SHP77 (cell line): Measurements from ENCODE around the gene GPR68.
"Not testable (repeated sequence)": the region's sequence is repeated elsewhere in the genome, so short reads cannot be mapped to it uniquely, and the experiment has no call there.

Experiments used
- DNase-seq, 2 experiments: peaks; one replicate each; lab custom pipeline; 2025; lab: John Stamatoyannopoulos, UW

GPR68 gene

DNA sequence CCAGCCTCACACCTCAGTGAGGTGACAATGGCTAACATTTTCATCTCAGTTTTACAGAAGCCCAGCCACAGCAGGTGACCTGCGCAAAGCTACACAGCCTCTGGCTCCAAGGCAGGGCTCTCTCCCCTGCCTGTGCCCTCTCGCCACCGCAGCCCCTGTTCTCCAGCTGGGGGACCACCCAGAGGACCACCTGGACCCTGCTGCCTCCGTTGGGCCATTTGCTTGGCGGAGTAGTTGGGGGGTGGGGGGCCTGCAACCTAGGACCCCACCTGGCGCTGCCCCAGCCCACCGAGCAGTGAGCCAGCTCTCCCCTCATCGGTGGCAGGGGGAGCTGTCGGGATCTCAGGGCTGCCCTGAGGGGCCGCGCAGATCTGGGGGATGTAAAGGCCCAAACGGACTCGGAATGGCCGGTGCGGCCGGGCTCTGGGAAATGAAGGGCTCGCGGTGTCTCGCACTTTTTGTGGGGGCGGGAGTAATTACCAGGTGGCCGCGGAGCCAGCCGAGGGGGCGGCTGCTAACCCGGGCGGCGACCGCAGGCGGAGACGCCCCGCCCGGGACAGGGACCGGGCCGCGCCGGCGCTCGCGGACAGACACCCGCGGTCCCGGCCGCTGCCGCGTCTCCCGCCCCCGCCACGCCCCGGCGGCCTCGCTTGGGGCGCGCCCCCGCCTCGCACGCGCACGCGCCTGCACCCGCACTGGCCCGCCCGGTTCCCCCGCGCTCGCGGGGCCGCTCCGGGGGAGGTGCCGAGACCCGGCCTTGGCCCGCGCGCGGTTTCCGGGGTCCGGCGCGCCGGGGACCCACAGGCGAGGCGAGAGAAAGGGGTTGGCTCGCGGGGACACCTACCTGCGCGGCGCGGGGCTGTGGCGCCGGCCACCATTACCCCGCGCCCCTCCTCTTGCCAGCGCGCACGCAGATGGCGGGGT lies 8.6 kb upstream of the GPR68 start:
- DNase-seq, result no peak

DNA sequence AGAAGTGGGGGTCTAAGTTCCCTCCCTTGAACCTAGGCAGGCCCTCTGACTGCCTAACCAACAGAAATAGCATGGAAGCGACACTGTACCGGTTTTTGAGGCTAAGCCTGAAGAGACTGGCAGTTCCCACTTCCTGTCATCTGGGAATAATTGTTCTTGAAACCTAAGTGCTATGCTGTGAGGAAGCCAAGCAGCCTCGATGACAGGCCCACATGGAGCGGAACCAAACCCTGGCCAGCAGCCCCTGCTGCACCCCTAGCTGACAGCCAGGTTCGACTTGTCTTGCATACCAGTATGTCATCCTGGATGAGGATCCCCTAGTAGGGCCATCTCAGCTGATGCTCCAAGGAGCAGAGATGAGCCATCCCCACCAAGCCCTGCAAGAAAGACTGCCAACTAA lies 6.4 kb upstream of the GPR68 start:
- DNase-seq, result no peak

DNA sequence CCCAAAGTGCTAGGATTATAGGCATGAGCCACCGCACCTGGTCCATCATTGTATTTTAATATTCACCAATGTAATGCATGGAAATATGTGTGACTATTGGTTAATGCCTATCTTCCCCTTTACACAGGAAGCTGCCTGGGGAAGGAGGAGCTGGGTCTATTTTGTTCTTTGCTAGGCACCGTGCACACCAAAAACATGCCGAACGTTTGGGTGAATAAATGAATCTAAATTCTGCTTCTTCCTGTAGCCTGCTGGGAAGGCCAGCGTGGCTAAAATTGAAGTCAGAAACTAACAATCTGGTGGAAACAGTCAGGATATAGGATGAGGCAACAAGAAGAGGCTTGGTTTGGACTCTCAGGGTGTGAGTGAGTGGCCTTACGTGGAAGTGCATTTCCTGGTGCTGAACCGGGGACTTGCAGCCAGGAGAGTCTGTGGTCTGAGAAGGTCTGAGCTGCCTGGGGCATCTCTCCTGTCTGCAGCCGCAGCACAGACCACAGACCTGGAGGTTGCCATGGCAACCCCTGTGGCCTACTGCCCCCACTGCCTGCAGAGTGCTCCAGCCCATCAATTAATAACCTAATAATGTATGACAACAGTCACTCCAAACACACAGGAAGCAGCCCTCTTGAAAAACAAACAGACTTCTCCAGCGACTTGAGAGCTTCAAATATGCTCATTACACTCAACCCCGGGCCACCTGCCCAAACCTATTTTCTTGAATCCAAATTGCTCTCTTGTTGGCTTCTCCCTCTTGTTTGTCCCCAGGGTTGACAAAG lies 5.5 kb upstream of the GPR68 start:
- peak; percentile 73 to 74 for DNase-seq

DNA sequence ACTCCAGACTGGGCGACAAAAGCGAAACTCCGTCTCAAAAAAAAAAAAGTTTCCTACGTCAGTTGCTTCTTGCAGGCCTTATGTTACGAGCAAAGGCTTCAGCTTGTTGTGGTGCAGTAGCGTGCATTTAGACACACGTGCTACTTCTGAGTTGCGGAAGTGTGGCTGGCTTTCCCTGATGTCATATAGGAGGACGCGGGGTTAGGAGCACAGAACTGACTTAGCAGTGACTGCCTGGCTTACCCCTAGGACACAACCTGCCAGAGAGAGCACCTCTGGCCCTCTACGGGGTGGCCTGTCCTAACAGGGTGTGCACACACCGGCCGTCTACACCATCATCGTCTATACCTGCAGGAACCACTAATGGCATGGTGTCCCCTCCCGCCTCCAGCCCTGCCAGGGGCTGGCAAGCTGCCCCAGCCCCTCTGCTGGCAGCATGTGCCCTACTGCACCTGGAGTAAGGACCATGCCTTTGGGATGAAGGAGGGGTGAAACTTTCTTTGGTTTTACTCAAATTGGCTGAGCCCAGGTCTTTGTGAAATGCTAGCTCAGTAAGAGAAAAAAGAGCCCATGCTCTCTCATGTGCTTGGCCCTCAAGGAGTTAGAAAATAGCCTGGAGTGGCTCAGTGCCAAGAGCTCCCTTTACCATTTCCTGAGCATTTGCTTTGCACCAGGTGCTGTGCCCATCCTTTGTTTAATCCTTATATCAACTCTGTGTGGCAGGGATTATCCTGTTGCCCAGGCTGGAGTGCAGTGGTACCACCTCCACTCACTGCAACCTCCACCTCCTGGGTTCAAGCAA lies 1.7 kb upstream of the GPR68 start:
- DNase-seq, result peak; percentile 59 to 78

DNA sequence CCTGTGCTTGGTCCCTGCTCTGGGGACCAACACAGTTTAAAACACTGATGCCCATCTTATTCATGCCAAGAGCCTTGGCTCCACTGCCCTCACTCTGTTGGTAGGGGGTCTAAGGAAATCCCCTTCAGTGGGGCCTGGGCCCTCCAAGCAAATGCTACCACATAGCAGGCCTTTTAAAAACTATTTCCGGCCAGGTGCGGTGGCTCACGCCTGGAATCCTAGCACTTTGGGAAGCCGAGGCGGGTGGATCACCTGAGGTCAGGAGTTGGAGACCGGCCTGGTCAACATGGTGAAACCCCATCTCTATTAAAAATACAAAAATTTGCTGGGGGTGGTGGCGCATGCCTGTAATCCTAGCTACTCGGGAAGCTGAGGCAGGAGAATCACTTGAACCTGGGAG lies 1.1 kb upstream of the GPR68 start:
- not testable (repeated sequence) for DNase-seq

DNA sequence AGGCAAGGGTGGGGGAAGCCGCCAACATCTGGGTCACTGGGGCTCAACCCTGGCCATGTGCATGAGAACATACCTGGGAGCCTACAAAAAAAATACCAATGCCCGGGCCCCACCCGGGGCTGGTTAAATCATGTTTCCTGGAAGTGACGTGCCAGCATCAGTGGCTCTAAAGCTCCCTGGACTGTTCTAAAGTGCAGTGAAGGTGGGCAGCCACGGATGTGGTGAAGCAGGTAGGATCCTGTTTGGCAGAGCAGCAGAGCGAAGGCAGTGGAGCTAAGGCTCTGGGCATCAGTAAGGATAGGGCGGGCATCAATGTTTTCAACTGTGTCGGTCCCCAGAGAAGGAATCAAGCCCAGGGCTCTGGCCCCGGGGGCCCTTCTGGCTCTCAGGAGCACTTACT lies 525 bp upstream of the GPR68 start:
- DNase-seq, result no peak

DNA sequence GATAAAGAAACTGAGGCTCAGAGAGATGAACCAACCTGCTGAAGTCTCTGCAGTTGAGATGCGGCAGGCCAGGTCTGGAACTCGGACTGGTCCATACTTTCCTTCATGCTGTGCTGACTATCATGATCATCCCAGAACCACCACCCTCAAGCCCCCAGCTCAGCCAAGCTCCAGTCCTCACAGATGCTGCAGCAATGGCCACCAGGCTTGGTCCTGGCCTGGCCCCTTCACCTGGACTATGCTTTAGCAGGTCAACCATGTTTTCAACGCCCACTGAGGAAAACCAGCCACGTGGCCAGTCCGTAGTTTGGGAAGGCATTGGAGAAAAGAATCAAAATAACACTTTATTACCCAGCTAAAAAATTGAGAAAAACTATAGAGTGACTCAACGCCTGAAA lies 1.4 kb downstream of the GPR68 start:
- DNase-seq, result no peak

GRCh38 chr14:91242635-91243034 lies 1.9 kb downstream of the GPR68 start:
- no peak for DNase-seq

- no peak for DNase-seq
Observed at GRCh38 chr14:91241863-91242262, 2.6 kb downstream of the GPR68 start.

GRCh38 chr14:91238661-91239060 lies 5.8 kb downstream of the GPR68 start:
- no peak for DNase-seq

- no peak for DNase-seq
Observed at GRCh38 chr14:91238085-91238484, 6.4 kb downstream of the GPR68 start.

GRCh38 chr14:91237219-91237618 lies 7.3 kb downstream of the GPR68 start:
- DNase-seq, result no peak

GRCh38 chr14:91235841-91236240 lies 8.7 kb downstream of the GPR68 start:
- no peak for DNase-seq

- no peak for DNase-seq
Observed at GRCh38 chr14:91234791-91235114, 9.8 kb downstream of the GPR68 start.

DNA sequence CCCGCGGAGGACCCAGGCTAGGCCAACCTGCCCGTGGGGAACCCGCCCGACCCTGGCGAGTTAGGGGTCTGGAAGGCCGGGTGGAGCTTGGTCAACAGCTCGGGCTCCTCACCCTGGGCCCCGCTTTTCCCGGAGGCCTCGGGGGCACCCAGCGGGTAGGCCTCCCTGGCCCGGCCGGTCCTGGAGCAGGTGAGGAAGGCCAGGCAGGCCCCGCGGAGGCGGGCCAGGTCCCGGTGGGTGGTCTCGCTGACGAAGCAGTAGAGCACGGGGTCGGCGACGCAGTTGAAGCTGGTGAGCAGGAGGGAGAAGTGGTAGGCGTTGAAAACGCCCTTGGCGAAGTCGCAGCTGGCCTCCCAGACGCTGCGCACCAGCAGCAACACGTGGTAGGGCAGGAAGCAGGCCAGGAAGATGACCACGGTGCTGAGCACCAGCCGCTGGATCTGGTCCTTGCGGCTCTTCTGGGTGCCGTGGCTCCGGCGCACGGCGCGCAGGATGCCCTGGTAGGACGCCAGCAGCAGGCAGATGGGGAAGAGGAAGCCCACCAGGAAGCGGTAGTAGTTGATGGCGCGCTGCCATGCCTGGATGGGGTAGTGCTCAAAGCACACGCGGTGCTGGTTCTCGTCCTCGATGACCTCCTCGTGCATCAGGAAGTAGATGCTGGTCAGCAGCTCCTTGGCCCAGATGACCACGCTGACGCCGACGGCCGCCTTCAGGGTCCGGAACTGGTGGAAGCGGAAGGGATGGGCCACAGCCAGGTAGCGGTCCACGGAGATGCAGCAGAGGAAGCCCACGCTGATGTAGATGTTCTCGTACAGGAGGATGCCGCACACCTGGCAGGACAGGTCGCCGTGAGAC lies 10.3 kb downstream of the GPR68 start:
- DNase-seq, result no peak

DNA sequence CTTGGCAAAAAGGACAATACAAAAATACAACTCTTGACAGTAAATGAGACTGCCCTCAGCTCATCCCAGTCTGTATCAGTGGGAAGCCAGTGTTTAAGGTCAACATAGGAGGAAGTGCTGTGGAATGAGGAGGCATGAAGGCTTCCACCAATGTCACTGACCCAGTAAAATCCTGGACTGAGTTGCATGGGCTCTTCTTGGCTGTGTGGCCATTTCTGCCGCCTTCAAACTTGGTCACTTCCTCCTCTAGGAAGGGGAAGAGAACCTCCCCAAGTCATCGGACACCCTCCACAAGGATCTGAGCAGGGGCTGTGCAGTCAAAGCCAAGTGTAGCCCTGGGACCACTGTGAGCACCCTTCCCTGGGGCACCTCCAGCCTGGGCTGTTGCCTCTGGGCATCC lies 11.9 kb downstream of the GPR68 start:
- no peak for DNase-seq

GRCh38 chr14:91232052-91232451 lies 12.5 kb downstream of the GPR68 start:
- no peak for DNase-seq

DNA sequence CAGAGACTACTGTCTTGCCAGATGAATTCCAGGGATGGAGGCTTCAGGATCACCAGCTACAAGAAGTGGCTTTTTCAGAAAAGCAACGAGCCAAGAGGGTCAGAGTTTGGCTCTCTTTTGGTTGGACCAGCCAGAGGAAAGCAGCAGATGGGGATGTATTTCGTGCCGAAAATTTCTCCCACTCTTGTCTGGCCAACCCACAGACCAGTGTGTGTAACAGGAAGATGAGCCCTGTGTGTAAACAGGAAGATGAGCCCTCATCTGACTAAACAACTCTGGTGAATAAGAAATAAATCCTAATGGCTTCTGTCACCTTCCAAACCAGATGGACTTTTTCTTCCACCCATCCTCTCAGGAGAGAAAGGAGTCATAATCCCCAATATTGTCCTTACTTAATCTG lies 13.1 kb downstream of the GPR68 start:
- DNase-seq, result no peak

DNA sequence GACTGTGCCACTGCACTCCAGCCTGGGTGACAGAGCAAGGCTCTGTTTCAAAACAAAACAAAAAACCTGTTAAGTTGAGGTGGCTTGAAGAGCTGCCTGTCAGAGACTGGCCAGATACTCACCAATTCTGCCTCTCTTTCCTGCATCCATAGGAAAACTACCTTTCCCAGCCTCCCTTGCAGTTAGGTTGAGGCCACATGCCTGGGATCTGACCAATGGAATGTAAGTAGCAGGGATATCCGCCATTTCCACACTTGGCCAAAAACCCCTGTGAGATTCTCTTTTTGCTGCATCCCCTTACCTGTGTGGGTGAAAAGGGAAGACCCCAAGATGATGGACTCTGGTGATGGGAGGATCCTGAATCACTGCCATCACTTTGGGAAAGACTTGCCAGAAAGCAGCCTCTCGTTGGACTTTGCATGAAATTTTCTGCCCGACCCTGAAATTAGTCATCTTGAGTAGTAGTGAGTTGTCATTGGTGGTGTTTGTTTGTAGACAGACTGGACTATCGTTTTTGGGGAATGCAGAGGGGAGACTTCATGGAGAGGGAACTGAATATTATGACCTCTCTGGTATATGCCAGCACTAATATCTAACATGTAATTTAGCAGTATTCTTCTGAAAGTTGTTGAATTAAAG lies 14.0 kb downstream of the GPR68 start:
- DNase-seq, result no peak

DNA sequence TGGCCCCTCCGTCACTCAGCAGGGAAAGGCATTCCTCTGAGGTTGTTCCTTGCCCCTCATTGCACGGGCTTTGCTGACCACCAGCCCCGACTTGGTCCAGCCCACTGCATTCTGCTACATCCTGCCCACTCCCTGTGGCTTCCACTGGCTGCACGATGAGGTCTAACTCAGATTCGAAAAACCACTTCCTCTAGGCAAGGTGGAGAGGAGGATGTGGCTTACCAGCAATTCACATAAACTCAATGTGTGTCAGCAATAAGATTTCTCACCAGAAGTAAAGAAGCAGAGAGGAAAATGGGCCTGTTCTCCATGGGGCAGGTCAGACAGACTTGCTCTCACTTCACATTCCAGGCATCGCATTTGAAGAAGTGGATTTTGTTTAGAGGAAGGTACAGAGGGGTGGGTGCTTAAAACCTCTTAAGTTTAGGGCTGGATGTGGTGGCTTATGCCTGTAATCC lies 14.7 kb downstream of the GPR68 start:
- DNase-seq, result no peak

GRCh38 chr14:91229005-91229382 lies 15.5 kb downstream of the GPR68 start:
- DNase-seq, result no peak
